ENCODE measurements around the gene SRPRA. TPM values are rescaled to one million over a fixed set of nuclear protein-coding genes. Genes with fewer than 3 reads are reported as not detected.

SRPRA gene
- total RNA-seq, 2 donors from 2014 or later = 75.5 to 82.6 TPM

DNA sequence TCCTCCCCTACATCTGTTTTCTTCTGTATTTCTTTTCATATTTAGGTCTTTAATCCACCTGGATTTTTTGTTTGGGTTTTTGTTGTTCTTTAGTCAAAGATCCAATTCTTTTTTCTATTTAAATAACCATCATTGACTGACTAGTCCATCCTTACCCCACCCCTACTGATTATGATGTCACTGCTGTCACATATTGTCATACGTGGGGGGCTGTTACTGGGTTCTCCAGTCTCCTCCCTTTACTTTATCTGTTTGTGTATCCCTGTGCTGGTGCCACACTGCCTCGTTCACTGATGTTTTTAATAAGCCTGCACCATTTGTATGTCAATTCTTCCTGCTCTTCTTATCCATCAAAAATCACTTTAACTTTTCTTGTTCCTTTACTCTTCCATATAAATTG, 28.3 kb upstream of the SRPRA start:
- DNase-seq (no peak), ATAC-seq (no peak)
- intact Hi-C loops (cut with DNase I, micrococcal nuclease) = no loop called here

DNA sequence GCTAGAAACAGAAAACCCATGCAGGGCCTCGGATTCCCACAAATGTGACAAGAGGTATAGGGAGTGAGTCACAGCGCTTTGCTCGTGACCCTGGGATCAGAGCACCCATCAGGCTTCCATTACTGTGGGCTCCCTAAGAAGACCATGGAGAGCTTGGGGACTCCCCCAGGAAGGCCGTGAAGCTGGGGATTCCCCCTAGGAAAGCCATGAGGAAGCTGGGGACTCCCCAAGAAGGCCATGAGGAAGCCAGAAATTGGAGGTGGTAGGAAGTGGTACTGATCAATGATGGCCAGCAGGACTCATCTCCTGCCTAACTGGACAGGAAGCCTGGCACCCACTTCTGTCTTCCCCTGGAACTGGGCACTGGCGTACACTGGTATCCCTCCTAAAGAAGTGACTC, 25.0 kb upstream of the SRPRA start:
- ATAC-seq (no peak), DNase-seq (no peak)
- intact Hi-C loops (cut with DNase I, micrococcal nuclease) = no loop called here

GRCh38 chr11:126290887-126291286, 22.2 kb upstream of the SRPRA start:
- ATAC-seq = no peak
- intact Hi-C loops (cut with DNase I, micrococcal nuclease) = no loop called here

DNA sequence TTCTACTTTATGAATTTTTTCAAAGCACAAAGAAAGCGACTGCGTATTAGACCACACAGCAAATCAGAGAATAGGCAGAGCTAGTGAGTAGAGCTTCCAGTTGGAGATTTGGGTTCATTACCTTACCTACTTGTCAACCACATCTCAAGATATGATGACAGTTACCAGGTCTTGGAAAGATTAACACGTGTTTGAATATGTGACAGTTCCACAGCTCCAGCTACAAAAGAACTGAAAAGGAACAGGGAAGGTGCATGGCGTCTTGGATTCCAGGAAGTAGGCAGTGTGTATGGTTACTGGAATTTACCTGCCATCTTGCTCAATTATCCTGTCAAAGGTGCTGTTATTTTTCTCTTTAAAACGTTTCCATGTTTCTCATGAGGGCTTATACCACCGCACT, 19.5 kb upstream of the SRPRA start:
- ATAC-seq = no peak
- intact Hi-C loops (cut with DNase I, micrococcal nuclease) = no loop called here
- no peak for DNase-seq

More at GRCh38 chr11:126290887-126291286, 22.2 kb upstream of the SRPRA start:
- no peak for DNase-seq

DNA sequence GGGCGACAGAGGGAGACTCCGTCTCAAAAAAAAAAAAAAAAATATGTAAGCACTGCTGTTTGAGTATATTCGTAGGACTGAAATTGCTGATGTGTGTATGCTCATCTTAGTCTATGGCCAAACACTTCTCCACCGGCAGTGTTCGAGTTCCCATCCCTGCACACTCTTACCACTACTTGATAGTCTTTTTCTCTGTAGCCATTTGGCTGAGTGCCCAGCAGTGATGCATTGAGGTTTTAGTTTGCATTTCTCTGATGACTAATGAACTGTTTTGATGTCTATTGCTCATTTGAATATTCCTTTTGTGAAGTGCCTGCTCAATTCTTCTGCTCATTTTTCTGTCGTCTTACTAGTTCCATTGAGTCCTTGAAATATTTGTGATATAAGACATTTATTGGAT, 16.1 kb upstream of the SRPRA start:
- no peak for ATAC-seq
- intact Hi-C loops (cut with DNase I, micrococcal nuclease) = no loop called here
- DNase-seq = peak; percentile 64 to 78

DNA sequence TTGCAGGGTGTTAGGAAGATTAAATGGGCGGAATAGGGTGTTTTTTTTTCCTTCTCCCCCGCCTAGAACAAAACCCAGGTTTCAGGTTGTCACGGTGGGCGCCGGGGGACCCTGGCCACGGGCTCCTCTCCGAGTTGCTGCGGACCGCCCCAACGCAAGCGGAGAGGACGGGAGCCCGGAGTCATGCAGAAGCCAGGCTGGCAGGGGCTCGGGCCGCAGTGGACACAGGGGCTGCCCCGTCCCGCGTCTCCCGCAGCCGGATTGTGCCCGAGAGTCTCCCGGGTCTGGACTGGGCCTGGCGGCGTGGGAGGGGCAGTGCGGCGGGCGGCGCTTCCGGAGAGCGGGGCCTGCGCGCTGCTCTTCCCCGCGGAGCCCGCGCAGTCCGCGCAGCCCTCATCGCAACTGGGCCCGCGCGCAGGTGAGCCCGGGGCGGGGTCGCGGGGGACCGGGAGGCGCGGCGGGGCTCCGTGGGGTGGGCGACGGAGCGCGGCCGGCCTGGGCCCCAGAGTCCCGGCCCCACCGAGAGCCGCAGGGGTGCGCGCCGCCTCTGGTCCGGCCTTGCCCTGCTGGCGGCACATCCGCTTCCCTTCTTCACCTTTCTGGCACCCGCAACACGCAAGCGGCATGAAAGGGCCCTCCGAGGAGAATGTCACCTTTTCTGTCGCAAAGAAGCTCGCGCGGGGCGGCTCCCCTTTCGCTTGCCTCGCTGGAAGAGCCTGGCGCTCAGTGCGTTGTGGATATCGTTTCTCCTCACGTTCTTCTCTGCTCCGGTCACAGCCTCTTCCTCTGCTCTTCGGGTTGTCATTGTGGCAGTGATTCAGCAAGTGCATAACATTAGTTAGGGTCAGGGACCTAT, 14.3 kb upstream of the SRPRA start, which contains the start of gene TIRAP:
TSS of gene TIRAP (plus strand) at position 358 of the 856 bp plus-strand sequence. CDS start 7,802 bp downstream, outside the sequence.
- intact Hi-C loops (cut with DNase I, micrococcal nuclease) = no loop called here
- ATAC-seq (peak; percentile 88), DNase-seq (peak; percentile 62 to 79)

DNA sequence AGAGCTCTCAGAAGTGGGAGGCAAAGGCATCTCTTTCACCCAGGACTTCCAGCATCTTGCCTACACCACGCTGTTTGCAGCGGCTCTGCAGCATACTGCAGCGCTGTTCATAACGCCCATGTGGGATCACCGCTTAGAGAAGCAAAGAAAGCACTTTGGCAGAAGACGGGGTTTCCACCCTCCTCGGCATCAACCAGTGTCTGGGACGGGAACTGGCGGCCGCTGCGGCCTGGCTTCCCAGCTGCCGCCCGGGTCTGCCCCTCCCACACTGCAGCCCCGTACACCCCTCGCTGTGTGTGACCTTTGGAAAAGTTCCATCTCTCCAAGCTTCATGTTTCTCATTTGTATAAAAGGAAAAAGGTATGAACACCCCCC, 13.7 kb upstream of the SRPRA start:
- intact Hi-C loops (cut with DNase I, micrococcal nuclease) = no loop called here
- peak; percentile 62 for ATAC-seq
- DNase-seq = peak; percentile 54 to 57

GRCh38 chr11:126281666-126282175, 13.0 kb upstream of the SRPRA start:
- ATAC-seq (no peak), DNase-seq (no peak)
- intact Hi-C loops (cut with DNase I, micrococcal nuclease) = no loop called here

- intact Hi-C loops (cut with DNase I, micrococcal nuclease) = no loop called here
- DNase-seq (no peak), ATAC-seq (no peak)
These were observed 12.6 kb upstream of the SRPRA start for GRCh38 chr11:126281245-126281644.

GRCh38 chr11:126280595-126280994, 11.9 kb upstream of the SRPRA start:
- ATAC-seq (no peak), DNase-seq (no peak)
- intact Hi-C loops (cut with DNase I, micrococcal nuclease) = no loop called here

DNA sequence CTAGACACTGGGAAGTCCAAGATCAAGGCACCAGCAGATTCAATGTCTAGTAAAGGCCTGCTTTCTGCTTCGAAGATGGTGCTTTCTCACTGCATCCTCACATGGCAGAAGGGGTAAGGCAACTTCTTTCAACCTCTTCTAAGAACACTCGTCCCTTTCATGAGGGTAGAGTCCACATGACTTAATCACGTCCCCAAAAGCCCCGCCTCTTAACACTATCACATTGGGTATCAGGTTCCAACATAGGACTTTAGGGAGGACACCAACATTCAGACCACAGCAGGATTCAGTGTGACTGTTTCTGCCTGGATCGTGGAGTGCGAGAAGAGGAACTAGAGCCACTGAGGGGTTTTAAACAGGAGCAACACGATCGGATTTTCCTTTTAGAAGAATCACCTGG, 10.5 kb upstream of the SRPRA start:
- no peak for DNase-seq
- intact Hi-C loops (cut with DNase I, micrococcal nuclease) = no loop called here
- ATAC-seq = no peak

DNA sequence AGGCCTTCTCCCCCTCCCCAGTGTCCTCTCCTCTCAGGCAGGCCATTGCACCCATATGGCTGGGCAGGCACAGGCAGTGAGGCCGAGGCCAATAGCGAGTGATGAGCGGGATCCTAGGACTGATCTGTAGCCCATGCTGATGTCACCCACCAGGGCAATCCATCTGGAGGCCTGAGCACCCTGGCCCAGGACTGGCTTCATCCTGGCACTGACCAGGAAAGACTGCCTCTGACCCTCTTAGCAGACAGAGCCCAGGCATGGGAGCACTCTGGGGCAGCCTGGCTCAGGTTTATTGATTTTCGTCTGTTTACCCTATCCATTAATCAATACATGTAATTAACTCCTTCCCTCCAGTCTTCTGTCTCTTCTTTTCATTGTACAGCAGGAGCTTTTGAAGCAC, 9.1 kb upstream of the SRPRA start:
- DNase-seq (no peak), ATAC-seq (no peak)
- intact Hi-C loops (cut with DNase I, micrococcal nuclease) = no loop called here

DNA sequence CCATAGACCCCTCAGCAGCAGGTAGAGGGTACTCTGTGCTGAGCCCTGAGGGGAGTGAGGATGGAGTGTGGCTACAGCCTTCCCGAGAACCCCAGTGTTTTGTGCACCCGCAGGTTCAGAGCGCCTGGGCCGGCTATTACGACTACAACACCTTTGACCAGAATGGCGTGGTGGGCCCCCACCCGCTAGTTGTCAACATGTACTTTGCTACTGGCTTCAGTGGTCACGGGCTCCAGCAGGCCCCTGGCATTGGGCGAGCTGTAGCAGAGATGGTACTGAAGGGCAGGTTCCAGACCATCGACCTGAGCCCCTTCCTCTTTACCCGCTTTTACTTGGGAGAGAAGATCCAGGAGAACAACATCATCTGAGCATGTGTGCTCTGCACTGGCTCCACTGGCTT, 8.6 kb upstream of the SRPRA start:
- DNase-seq = no peak
- intact Hi-C loops (cut with DNase I, micrococcal nuclease) = no loop called here
- no peak for ATAC-seq

DNA sequence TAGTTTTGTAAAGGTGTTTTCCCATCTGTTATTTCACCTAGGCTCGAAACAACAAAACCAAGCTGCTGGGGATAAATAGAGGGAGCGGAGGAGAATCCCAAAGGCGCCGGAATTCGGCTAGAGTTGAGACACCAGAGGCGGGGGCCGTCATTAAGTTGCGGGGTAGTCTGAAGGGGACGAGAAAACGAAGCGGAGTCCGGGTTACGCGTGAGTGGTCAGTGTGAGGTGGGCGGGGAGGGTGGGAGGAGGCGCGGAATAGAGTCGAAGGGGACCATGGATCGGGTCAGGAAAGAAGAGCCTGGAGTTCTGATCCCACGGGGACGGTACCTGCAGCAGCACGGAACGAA, 361 bp downstream of the SRPRA start:
- intact Hi-C loops (cut with DNase I, micrococcal nuclease) = no loop called here
- no peak for DNase-seq
- peak; percentile 14 for ATAC-seq

- DNase-seq (no peak), ATAC-seq (no peak)
- intact Hi-C loops (cut with DNase I, micrococcal nuclease) = no loop called here
These were observed 1.0 kb downstream of the SRPRA start for GRCh38 chr11:126267650-126268049.

- DNase-seq (no peak), ATAC-seq (peak; percentile 8)
- intact Hi-C loops (cut with DNase I, micrococcal nuclease) = no loop called here
These were observed 2.9 kb downstream of the SRPRA start for GRCh38 chr11:126265811-126266210.

DNA sequence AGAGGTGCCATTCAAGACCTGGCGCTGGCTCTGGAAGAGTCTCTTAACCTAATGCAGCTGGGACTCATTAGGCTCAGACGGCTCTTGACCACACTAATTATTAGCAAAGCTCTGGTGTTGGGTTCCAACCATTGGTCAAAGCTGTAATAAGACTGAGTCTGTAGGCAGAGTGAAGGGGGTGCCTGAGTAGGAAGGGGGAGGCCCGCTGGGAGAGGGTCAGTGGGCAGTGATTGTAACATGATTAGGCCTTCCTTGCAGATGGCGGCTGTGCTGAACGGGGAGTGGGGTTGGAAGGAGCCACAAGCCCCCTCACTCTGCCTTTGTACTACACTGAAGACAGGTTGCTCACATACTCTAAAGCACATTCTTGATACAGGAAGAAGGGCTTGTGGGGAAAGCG, 5.2 kb downstream of the SRPRA start:
- DNase-seq (no peak), ATAC-seq (no peak)
- intact Hi-C loops (cut with DNase I, micrococcal nuclease) = loop anchor here in 1 of 2 donors (5.0 kb wide), 1 partner anchor 46 kb away; no protein-coding TSS in a partner anchor

GRCh38 chr11:126262216-126262615, 6.5 kb downstream of the SRPRA start:
- ATAC-seq = no peak
- intact Hi-C loops (cut with DNase I, micrococcal nuclease) = loop anchor here in 1 of 2 donors (5.0 kb wide), 1 partner anchor 45 kb away; no protein-coding TSS in a partner anchor

DNA sequence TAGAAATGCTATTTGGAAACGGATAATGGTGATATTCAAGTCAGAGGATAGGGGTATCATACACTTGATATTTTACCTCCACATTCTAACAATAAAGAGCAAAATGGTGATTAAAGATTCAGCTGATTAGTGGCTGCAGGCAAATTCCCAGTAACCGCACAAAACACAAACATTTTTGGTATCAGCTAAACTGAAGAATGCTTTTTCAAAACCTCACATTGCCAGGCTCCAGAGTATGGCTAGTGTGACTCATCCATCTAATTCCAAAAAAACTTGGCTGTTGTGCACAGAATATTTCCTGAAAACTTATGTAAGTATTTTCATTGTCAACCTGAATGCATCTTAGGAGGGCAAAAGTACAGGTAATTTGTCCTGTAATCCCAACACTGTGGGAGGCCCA, 10.9 kb downstream of the SRPRA start:
- no peak for DNase-seq
- intact Hi-C loops (cut with DNase I, micrococcal nuclease) = no loop called here
- no peak for ATAC-seq

More at GRCh38 chr11:126262216-126262615, 6.5 kb downstream of the SRPRA start:
- no peak for DNase-seq

GRCh38 chr11:126257144-126257543, 11.6 kb downstream of the SRPRA start:
- intact Hi-C loops (cut with DNase I, micrococcal nuclease) = no loop called here
- ATAC-seq (no peak), DNase-seq (no peak)

- DNase-seq = no peak
- intact Hi-C loops (cut with DNase I, micrococcal nuclease) = no loop called here
- no peak for ATAC-seq
These were observed 12.5 kb downstream of the SRPRA start for GRCh38 chr11:126256216-126256615.

All from left colon (tissue), 2 donors.